H9 (cell line): ENCODE measurements around the gene OBP2B. TPM values are rescaled to one million over a fixed set of nuclear protein-coding genes. Genes with fewer than 3 reads are reported as not detected.

Experiments used
- DNase-seq: peaks from one replicate; pipeline ENCODE4 v3.0.0-alpha.2; 2017
- H2AFZ ChIP-seq: one replicate; pipeline ENCODE4 v1.6.1; 2013; ENCODE audit warnings: mild to moderate bottlenecking, low read length, control low read depth, moderate library complexity
- H2AK5ac ChIP-seq: 2 replicates; pipeline ENCODE4 v1.6.1; 2013; ENCODE audit warnings: low read length, control low read depth, mixed read lengths; ENCODE audit not compliant: insufficient read length
- H2BK120ac ChIP-seq: one replicate; pipeline ENCODE4 v1.6.1; 2013; ENCODE audit warnings: low read depth, mild to moderate bottlenecking, low read length, control low read depth, inconsistent platforms; ENCODE audit not compliant: poor library complexity, severe bottlenecking
- H2BK12ac ChIP-seq: 2 replicates; pipeline ENCODE4 v1.6.1; 2013; ENCODE audit warnings: low read length, control low read depth, mixed read lengths, low read depth; ENCODE audit not compliant: insufficient read length
- H2BK15ac ChIP-seq: 2 replicates; pipeline ENCODE4 v1.6.1; 2013; ENCODE audit warnings: low read depth, low read length, control low read depth
- H2BK20ac ChIP-seq: one replicate; pipeline ENCODE4 v1.6.1; 2013; ENCODE audit warnings: low read depth, mild to moderate bottlenecking, low read length, control low read depth, inconsistent platforms; ENCODE audit not compliant: poor library complexity, severe bottlenecking
- H2BK5ac ChIP-seq: 2 replicates; pipeline ENCODE4 v1.6.1; 2013; ENCODE audit warnings: low read length, control low read depth, mixed read lengths; ENCODE audit not compliant: insufficient read length
- H3K14ac ChIP-seq: 2 replicates; pipeline ENCODE4 v1.6.1; 2013; ENCODE audit warnings: low read length, control low read depth; ENCODE audit not compliant: insufficient read depth
- H3K18ac ChIP-seq: 2 replicates; pipeline ENCODE4 v1.6.1; 2013; ENCODE audit warnings: low read depth, mild to moderate bottlenecking, mixed read lengths, low read length, control low read depth; ENCODE audit not compliant: insufficient read length
- H3K23ac ChIP-seq: 2 replicates; pipeline ENCODE4 v1.6.1; 2013; ENCODE audit warnings: low read length, control low read depth, mixed read lengths, low read depth; ENCODE audit not compliant: insufficient read length
- H3K23me2 ChIP-seq: 2 replicates; pipeline ENCODE4 v1.6.1; 2013; ENCODE audit warnings: low read depth, mild to moderate bottlenecking, mixed read lengths, low read length, control low read depth; ENCODE audit not compliant: insufficient read length, poor library complexity, severe bottlenecking
- H3K27ac ChIP-seq: 2 replicates; pipeline ENCODE4 v1.5.1; 2013; ENCODE audit warnings: low read length, control low read depth, mixed read lengths, low read depth; ENCODE audit not compliant: insufficient read length
- H3K27me3 ChIP-seq: 2 replicates; pipeline ENCODE4 v1.6.1; 2013; ENCODE audit warnings: low read length, control low read depth, inconsistent platforms; ENCODE audit not compliant: insufficient read depth
- H3K4ac ChIP-seq: 2 replicates; pipeline ENCODE4 v1.6.1; 2013; ENCODE audit warnings: low read depth, mild to moderate bottlenecking, control low read depth, inconsistent platforms, low read length, moderate library complexity
- H3K4me1 ChIP-seq: 2 replicates; pipeline ENCODE4 v1.6.1; 2013; ENCODE audit warnings: low read length, control low read depth, inconsistent platforms; ENCODE audit not compliant: insufficient read depth
- H3K4me2 ChIP-seq: 2 replicates; pipeline ENCODE4 v1.6.1; 2013; ENCODE audit warnings: low read length, control low read depth, mixed read lengths; ENCODE audit not compliant: insufficient read length, insufficient read depth
- H3K56ac ChIP-seq: 2 replicates; pipeline ENCODE4 v1.6.1; 2013; ENCODE audit warnings: low read depth, mild to moderate bottlenecking, mixed read lengths, low read length, control low read depth; ENCODE audit not compliant: insufficient read length
- H3K79me1 ChIP-seq: 2 replicates; pipeline ENCODE4 v1.6.1; 2013; ENCODE audit warnings: low read depth, mild to moderate bottlenecking, moderate library complexity, low read length, control low read depth, inconsistent platforms; ENCODE audit not compliant: insufficient read depth, poor library complexity, severe bottlenecking
- H3K79me2 ChIP-seq: 2 replicates; pipeline ENCODE4 v1.6.1; 2013; ENCODE audit warnings: low read length, control low read depth, inconsistent platforms; ENCODE audit not compliant: insufficient read depth
- H3K9ac ChIP-seq: 2 replicates; pipeline ENCODE4 v1.6.1; 2013; ENCODE audit warnings: low read length, control low read depth, mixed read lengths; ENCODE audit not compliant: insufficient read length; ENCODE audit errors: extremely low read depth
- H3K9me3 ChIP-seq: one replicate; pipeline ENCODE4 v1.6.1; 2013; ENCODE audit warnings: low read depth, low read length, inconsistent platforms; ENCODE audit not compliant: control insufficient read depth
- H3T11ph ChIP-seq: one replicate; pipeline ENCODE4 v1.6.1; 2013; ENCODE audit warnings: mild to moderate bottlenecking, low read length, control low read depth, inconsistent platforms
- H4K20me1 ChIP-seq: one replicate; pipeline ENCODE4 v1.6.1; 2013; ENCODE audit not compliant: control insufficient read depth, insufficient read length, insufficient read depth
- H4K5ac ChIP-seq: 2 replicates; pipeline ENCODE4 v1.6.1; 2013; ENCODE audit warnings: low read depth, mild to moderate bottlenecking, mixed read lengths, low read length, control low read depth; ENCODE audit not compliant: insufficient read length
- H4K8ac ChIP-seq: replicated peaks from 2 replicates; pipeline ENCODE4 v1.6.1; 2013; ENCODE audit warnings: low read length, control low read depth, mixed read lengths, low read depth; ENCODE audit not compliant: insufficient read length
- H4K91ac ChIP-seq: 2 replicates; pipeline ENCODE4 v1.6.1; 2013; ENCODE audit warnings: low read depth, mild to moderate bottlenecking, moderate library complexity, mixed read lengths, low read length, control low read depth; ENCODE audit not compliant: insufficient read length
- H3K27ac Mint-ChIP-seq, 3 experiments: 2 replicates in 2 of 3; 3 replicates in 1 of 3; pipeline ENCODE4 v1.8.0; 2020 to 2021; ENCODE audit warnings: mixed read lengths in 3 of 3, mild to moderate bottlenecking in 1 of 3, moderate library complexity in 1 of 3
- H3K27me3 Mint-ChIP-seq: 2 replicates; pipeline ENCODE4 v1.8.0; 2021; ENCODE audit warnings: low read depth, mild to moderate bottlenecking, moderate library complexity, mixed read lengths
- H3K36me3 Mint-ChIP-seq, 3 experiments: 2 replicates in 2 of 3; 3 replicates in 1 of 3; pipeline ENCODE4 v1.8.0; 2020 to 2021; ENCODE audit warnings: low read depth in 3 of 3, mixed read lengths in 3 of 3; ENCODE audit not compliant: insufficient read depth in 1 of 3
- H3K4me1 Mint-ChIP-seq, 2 experiments: 2 replicates each; pipeline ENCODE4 v1.8.0; 2020; ENCODE audit warnings: mixed read lengths in 2 of 2
- H3K4me3 Mint-ChIP-seq, 2 experiments: 2 replicates in 1 of 2; 3 replicates in 1 of 2; pipeline ENCODE4 v1.8.0; 2020 to 2021; ENCODE audit warnings: mild to moderate bottlenecking in 2 of 2, mixed read lengths in 2 of 2, moderate library complexity in 1 of 2
- H3K9me3 Mint-ChIP-seq, 2 experiments: 2 replicates in 1 of 2; 3 replicates in 1 of 2; pipeline ENCODE4 v1.8.0; 2020; ENCODE audit warnings: mild to moderate bottlenecking in 2 of 2, mixed read lengths in 2 of 2, moderate library complexity in 1 of 2
- CTCF ChIP-seq: fragments of 200-600 bp; sonication (generic); conservative IDR thresholded peaks from 3 replicates; pipeline ENCODE4 v1.8.0; 2021; ENCODE audit warnings: antibody characterized with exemption, mild to moderate bottlenecking
- WGBS: extraction: QIAGEN DNeasy Blood & Tissue Kit; methylation state at CpG from one replicate; pipeline ENCODE4 v1.1.7; 2013; ENCODE audit warnings: missing lambda C conversion rate, low lambda C conversion rate, mixed read lengths; ENCODE audit not compliant: insufficient read length; ENCODE audit errors: extremely low coverage; 5-methylcytosine and 5-hydroxymethylcytosine counted together
- total RNA-seq: library from RNA; stranded (reverse); gene quantifications from 2 replicates; pipeline ENCODE4 v1.2.1, GENCODE V29; 2021

OBP2B gene
- total RNA-seq, 1 experiment from 2014 or later = not detected

- Histone ChIP-seq H4K91ac (no peak overlapping the region), H3K56ac (no peak overlapping the region), H3K9ac (no peak overlapping the region), H2BK20ac (no peak overlapping the region), H3K79me1 (no peaks in the 10 kb centered on the region), H2AFZ (no peak overlapping the region), H3K4me2 (no peak overlapping the region), H4K5ac (no peak overlapping the region), H3K4ac (no peak overlapping the region), H4K8ac (no peak overlapping the region), H2BK12ac (no peak overlapping the region), H3K4me1 (no peaks in the 10 kb centered on the region), H2BK15ac (no peak overlapping the region), H3T11ph (no peak overlapping the region), H3K18ac (no peak overlapping the region), H2BK5ac (no peak overlapping the region), H3K27me3 (no peaks in the 10 kb centered on the region), H3K14ac (no peak overlapping the region), H3K27ac (no peak overlapping the region), H3K23me2 (no peaks in the 10 kb centered on the region), H4K20me1 (no peaks in the 10 kb centered on the region), H2AK5ac (no peak overlapping the region), H3K79me2 (no peaks in the 10 kb centered on the region), H3K23ac (no peak overlapping the region), H3K9me3 (no peaks in the 10 kb centered on the region), H2BK120ac (no peak overlapping the region)
- peaks cover 72% of the 10 kb centered on the region for H3K27me3 Mint-ChIP-seq
- H3K4me1 Mint-ChIP-seq = peaks cover 2 to 7% of the 10 kb centered on the region in 2 experiments; a peak in 3 of 4 replicates
- whole genome bisulfite sequencing = no CpG with 5 or more reads among the region's 6 CpGs
- TF ChIP-seq CTCF = no peak
- H3K27ac Mint-ChIP-seq = no peak overlapping the region
- H3K4me3 Mint-ChIP-seq = no peak overlapping the region
- no peak for DNase-seq
- no peaks in the 10 kb centered on the region; a peak in 1 of 7 replicates for H3K36me3 Mint-ChIP-seq
- H3K9me3 Mint-ChIP-seq = no peaks in the 10 kb centered on the region; a peak in 1 of 5 replicates
These were observed 22.3 kb downstream of the OBP2B start for GRCh38 chr9:133186736-133187135.
